Parathyroid adenoma (tissue), 2 donors: ENCODE results near the gene RPL39L.

Experiments
- H2AFZ ChIP-seq: fragments of 300-600 bp; sonication (generic); one replicate; pipeline ENCODE4 v1.7.0; 2017; ENCODE audit warnings: antibody characterized with exemption, mild to moderate bottlenecking
- H3K27ac ChIP-seq: fragments of 300-600 bp; sonication (generic); one replicate; pipeline ENCODE4 v1.7.0; 2017
- H3K27me3 ChIP-seq: fragments of 300-600 bp; sonication (generic); one replicate; pipeline ENCODE4 v1.7.0; 2017; ENCODE audit warnings: low read length; ENCODE audit not compliant: control insufficient read depth, insufficient read depth
- H3K36me3 ChIP-seq: fragments of 300-600 bp; sonication (generic); one replicate; pipeline ENCODE4 v1.7.0; 2017; ENCODE audit warnings: low read length; ENCODE audit not compliant: control insufficient read depth, insufficient read depth
- H3K4me1 ChIP-seq: fragments of 300-600 bp; sonication (generic); one replicate; pipeline ENCODE4 v1.7.0; 2017; ENCODE audit warnings: control low read depth
- H3K4me2 ChIP-seq: fragments of 300-600 bp; sonication (generic); one replicate; pipeline ENCODE4 v1.7.0; 2017; ENCODE audit warnings: low read length
- H3K4me3 ChIP-seq: fragments of 300-600 bp; sonication (generic); one replicate; pipeline ENCODE4 v1.7.0; 2017; ENCODE audit warnings: low read depth, low read length
- H3K79me2 ChIP-seq: fragments of 300-600 bp; sonication (generic); one replicate; pipeline ENCODE4 v1.7.0; 2017; ENCODE audit warnings: control low read depth
- H3K9ac ChIP-seq: fragments of 300-600 bp; sonication (generic); one replicate; pipeline ENCODE4 v1.7.0; 2017; ENCODE audit warnings: mild to moderate bottlenecking
- H3K9me3 ChIP-seq: fragments of 300-600 bp; sonication (generic); one replicate; pipeline ENCODE4 v1.7.0; 2017; ENCODE audit warnings: low read length; ENCODE audit not compliant: control insufficient read depth
- CTCF ChIP-seq: fragments of 300-600 bp; sonication (generic); IDR thresholded peaks from one replicate; pipeline ENCODE4 v1.7.0; 2017; ENCODE audit warnings: antibody characterized with exemption, mild to moderate bottlenecking
- donor health status: primary hyperparathyroidism.

The RPL39L gene

DNA sequence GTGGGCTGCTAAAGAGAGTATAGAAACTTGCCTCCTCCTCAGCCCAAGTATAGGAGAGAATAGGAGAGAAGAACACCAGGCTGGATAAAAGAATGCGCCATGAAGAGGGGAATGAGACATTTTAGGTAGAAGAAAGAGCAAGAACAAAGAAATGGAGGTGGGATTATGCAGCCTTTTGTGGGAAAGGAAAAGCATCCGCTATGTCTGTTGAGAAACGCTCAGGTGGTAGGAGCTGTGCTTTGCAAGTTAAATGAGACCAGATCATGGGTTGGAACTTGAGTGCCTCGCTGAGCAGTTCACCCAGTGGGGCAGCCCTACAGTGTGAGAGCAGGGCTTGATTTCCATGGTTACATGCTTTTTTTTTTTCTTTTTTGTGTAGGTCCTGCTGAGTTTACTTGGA lies 46.5 kb upstream of the RPL39L start:
- TF ChIP-seq CTCF = no peak

GRCh38 chr3:187183903-187184302 lies 44.6 kb upstream of the RPL39L start:
- TF ChIP-seq CTCF = no peak
- no peak overlapping the region for H3K27ac ChIP-seq

More for the DNA sequence above, 46.5 kb upstream of the RPL39L start:
- H3K4me2 ChIP-seq = no peak overlapping the region
- H3K9ac ChIP-seq = no peak overlapping the region
- H2AFZ ChIP-seq = no peak overlapping the region
- H3K36me3 ChIP-seq = no peaks in the 10 kb centered on the region
- H3K4me3 ChIP-seq = no peak overlapping the region
- no peaks in the 10 kb centered on the region for H3K9me3 ChIP-seq
- no peaks in the 10 kb centered on the region for H3K79me2 ChIP-seq
- no peak overlapping the region for H3K27ac ChIP-seq
- H3K27me3 ChIP-seq = no peaks in the 10 kb centered on the region
- H3K4me1 ChIP-seq = no peaks in the 10 kb centered on the region

GRCh38 chr3:187183210-187183862 lies 44.0 kb upstream of the RPL39L start:
- Histone ChIP-seq H3K27ac (no peak overlapping the region), H3K79me2 (no peaks in the 10 kb centered on the region), H3K4me1 (no peaks in the 10 kb centered on the region), H3K9me3 (no peaks in the 10 kb centered on the region), H2AFZ (no peak overlapping the region), H3K9ac (no peak overlapping the region), H3K36me3 (no peaks in the 10 kb centered on the region), H3K4me2 (no peak overlapping the region), H3K4me3 (no peak overlapping the region), H3K27me3 (no peaks in the 10 kb centered on the region)
- TF ChIP-seq CTCF = no peak

More at GRCh38 chr3:187183903-187184302, 44.6 kb upstream of the RPL39L start:
- no peaks in the 10 kb centered on the region for H3K9me3 ChIP-seq
- H2AFZ ChIP-seq = no peak overlapping the region
- H3K79me2 ChIP-seq = no peaks in the 10 kb centered on the region
- no peaks in the 10 kb centered on the region for H3K4me1 ChIP-seq
- H3K27me3 ChIP-seq = no peaks in the 10 kb centered on the region
- no peak overlapping the region for H3K9ac ChIP-seq
- H3K36me3 ChIP-seq = no peaks in the 10 kb centered on the region
- no peak overlapping the region for H3K4me2 ChIP-seq
- H3K4me3 ChIP-seq = no peak overlapping the region

- Histone ChIP-seq H3K36me3 (no peaks in the 10 kb centered on the region), H3K9me3 (no peaks in the 10 kb centered on the region), H3K27me3 (no peaks in the 10 kb centered on the region), H3K4me2 (no peak overlapping the region), H3K4me3 (no peak overlapping the region), H3K27ac (no peak overlapping the region), H2AFZ (no peak overlapping the region), H3K79me2 (no peaks in the 10 kb centered on the region), H3K4me1 (no peaks in the 10 kb centered on the region), H3K9ac (no peak overlapping the region)
- TF ChIP-seq CTCF = no peak
Observed at GRCh38 chr3:187181454-187182170, 42.3 kb upstream of the RPL39L start.
